CD14-positive monocyte (primary cell): ENCODE data around the gene ANKRD65. TPM values are rescaled to one million over a fixed set of nuclear protein-coding genes. Genes with fewer than 3 reads are reported as not detected.
A peak's percentile ranks its signal among the peaks of the same experiment; 100 is the strongest.

Experiments used
- DNase-seq, 3 donors: peaks; one replicate each; pipeline ENCODE4 v3.0.0-alpha.2; 2011 to 2022
- H2AFZ ChIP-seq: 2 replicates; pipeline ENCODE4 v1.6.0; 2012; ENCODE audit warnings: mild to moderate bottlenecking, low read depth, low read length, inconsistent platforms; ENCODE audit not compliant: insufficient read depth, poor library complexity, severe bottlenecking
- H3K27ac ChIP-seq, 2 donors: 1 replicate in 1 of 2; 2 replicates in 1 of 2; pipeline ENCODE4 v1.5.1; 2012 to 2013; ENCODE audit warnings: low read length in 2 of 2, control low read depth in 1 of 2, inconsistent platforms in 1 of 2, low read depth in 1 of 2, mild to moderate bottlenecking in 1 of 2
- H3K27me3 ChIP-seq, 2 donors: one replicate each; pipeline versions ENCODE4 v1.6.0 to v1.6.1; 2011 to 2013; ENCODE audit warnings: low read length in 2 of 2; ENCODE audit not compliant: control insufficient read depth in 2 of 2, insufficient read depth in 2 of 2
- H3K36me3 ChIP-seq, 2 donors: replicated peaks in 1 of 2; 1 replicate in 1 of 2; 2 replicates in 1 of 2; pipeline versions ENCODE4 v1.5.1 to v1.6.1; 2012 to 2013; ENCODE audit warnings: low read length in 2 of 2, control low read depth in 1 of 2, inconsistent platforms in 1 of 2, mild to moderate bottlenecking in 1 of 2; ENCODE audit not compliant: insufficient read depth in 2 of 2, control insufficient read depth in 1 of 2
- H3K4me1 ChIP-seq, 2 donors: 1 replicate in 1 of 2; 2 replicates in 1 of 2; pipeline versions ENCODE4 v1.5.1 to v1.6.1; 2012 to 2013; ENCODE audit warnings: low read length in 2 of 2, control low read depth in 1 of 2, inconsistent platforms in 1 of 2, mild to moderate bottlenecking in 1 of 2, moderate library complexity in 1 of 2; ENCODE audit not compliant: insufficient read depth in 2 of 2, control insufficient read depth in 1 of 2
- H3K4me2 ChIP-seq: replicated peaks from 2 replicates; pipeline ENCODE3; 2012; ENCODE audit warnings: low read length, moderate library complexity, mild to moderate bottlenecking; ENCODE audit not compliant: poor library complexity, severe bottlenecking; ENCODE audit errors: extremely low read depth
- H3K4me3 ChIP-seq, 3 experiments: fragments of 200-600 bp in 1 of 3; sonication (generic) in 1 of 3; replicated peaks in 1 of 3; 1 replicate in 2 of 3; 2 replicates in 1 of 3; pipeline ENCODE4 v1.5.1; 2011 to 2013; ENCODE audit warnings: low read length in 3 of 3, mild to moderate bottlenecking in 3 of 3, control low read depth in 2 of 3, low read depth in 2 of 3, inconsistent platforms in 1 of 3, moderate library complexity in 1 of 3
- H3K79me2 ChIP-seq: 2 replicates; pipeline ENCODE4 v1.6.0; 2012; ENCODE audit warnings: mild to moderate bottlenecking, control low read depth, inconsistent platforms, low read length, moderate library complexity; ENCODE audit not compliant: insufficient read depth
- H3K9ac ChIP-seq: 2 replicates; pipeline ENCODE4 v1.6.0; 2017; ENCODE audit warnings: low read length, mild to moderate bottlenecking; ENCODE audit not compliant: insufficient read depth, poor library complexity, severe bottlenecking
- H3K9me3 ChIP-seq, 2 donors: replicated peaks in 1 of 2; 1 replicate in 1 of 2; 2 replicates in 1 of 2; pipeline versions ENCODE4 v1.5.1 to v1.6.1; 2012 to 2013; ENCODE audit warnings: low read length in 2 of 2, control low read depth in 1 of 2; ENCODE audit not compliant: control insufficient read depth in 1 of 2, insufficient read depth in 1 of 2
- H4K20me1 ChIP-seq: 2 replicates; pipeline ENCODE4 v1.6.0; 2012; ENCODE audit warnings: mild to moderate bottlenecking, low read length, control low read depth, moderate library complexity; ENCODE audit not compliant: insufficient read depth
- H3K27ac Mint-ChIP-seq, 7 donors: one replicate each; pipeline ENCODE4 v1.8.0; 2020; ENCODE audit warnings: mild to moderate bottlenecking in 7 of 7, mixed read lengths in 7 of 7, moderate library complexity in 6 of 7, inconsistent platforms in 2 of 7
- H3K27me3 Mint-ChIP-seq, 3 donors: one replicate each; pipeline ENCODE4 v1.8.0; 2021 to 2022; ENCODE audit warnings: low read depth in 3 of 3, mild to moderate bottlenecking in 3 of 3, mixed read lengths in 3 of 3, moderate library complexity in 3 of 3, inconsistent platforms in 1 of 3
- H3K36me3 Mint-ChIP-seq, 2 donors: one replicate each; pipeline ENCODE4 v1.8.0; 2020; ENCODE audit warnings: mixed read lengths in 2 of 2, inconsistent platforms in 1 of 2, mild to moderate bottlenecking in 1 of 2
- H3K4me1 Mint-ChIP-seq: one replicate; pipeline ENCODE4 v1.8.0; 2020; ENCODE audit warnings: mild to moderate bottlenecking, mixed read lengths
- H3K4me3 Mint-ChIP-seq, 2 donors: one replicate each; pipeline ENCODE4 v1.8.0; 2020; ENCODE audit warnings: mild to moderate bottlenecking in 2 of 2, mixed read lengths in 2 of 2, moderate library complexity in 1 of 2
- H3K9me3 Mint-ChIP-seq, 7 donors: one replicate each; pipeline ENCODE4 v1.8.0; 2020 to 2022; ENCODE audit warnings: mixed read lengths in 7 of 7, mild to moderate bottlenecking in 6 of 7, moderate library complexity in 6 of 7, inconsistent platforms in 2 of 7
- WGBS: methylation state at CpG from one replicate; pipeline ENCODE4 v1.1.5; 2013; ENCODE audit warnings: missing lambda C conversion rate; ENCODE audit not compliant: insufficient coverage; 5-methylcytosine and 5-hydroxymethylcytosine counted together
- intact Hi-C, 2 donors: fragments of 100-400 bp; cut with micrococcal nuclease; formaldehyde crosslinking; loops; one replicate each; pipeline versions ENCODE4 v1.15.0 to v1.15.1; 2023
- polyA plus RNA-seq, 3 donors: library from polyadenylated mRNA; depleted of rRNA in 1 of 3; unstranded in 2 of 3; stranded (reverse) in 1 of 3; fragments of 300-500 nt in 2 of 3; fragments of >200 nt in 1 of 3; fragmentation: Illumina TruSeq in 2 of 3; gene quantifications; 1 replicate in 2 of 3; 2 replicates in 1 of 3; pipeline ENCODE4 v1.2.3, GENCODE V29; 2012 to 2021
- TF ChIP-seq, protein P1 (sequence below): fragments of 200-600 bp; IDR thresholded peaks from one replicate; pipeline ENCODE4 v1.8.0; 2022; ENCODE audit warnings: antibody characterized with exemption, mild to moderate bottlenecking

The ANKRD65 gene
- polyA plus RNA-seq, 3 donors: 0.04 TPM; not detected in 2

GRCh38 chr1:1435911-1436629 lies 15.0 kb upstream of the ANKRD65 start:
- peak overlapping the region in 1 of 7 donors; percentile 30 for H3K27ac Mint-ChIP-seq
- peak overlapping the region; percentile 60 to 84 for H3K4me3 Mint-ChIP-seq
- H3K36me3 ChIP-seq: no peaks in the 10 kb centered on the region
- peaks cover 8 to 18% of the 10 kb centered on the region in 2 donors for H3K4me1 ChIP-seq
- peak overlapping the region in 1 of 3 experiments; percentile 51 for H3K4me3 ChIP-seq
- intact Hi-C loops: no loop called here
- H3K4me2 ChIP-seq: peak overlapping the region; percentile 68
- WGBS: 22% methylated on average over 39 of the region's 40 CpGs
- TF ChIP-seq, protein P1, sequence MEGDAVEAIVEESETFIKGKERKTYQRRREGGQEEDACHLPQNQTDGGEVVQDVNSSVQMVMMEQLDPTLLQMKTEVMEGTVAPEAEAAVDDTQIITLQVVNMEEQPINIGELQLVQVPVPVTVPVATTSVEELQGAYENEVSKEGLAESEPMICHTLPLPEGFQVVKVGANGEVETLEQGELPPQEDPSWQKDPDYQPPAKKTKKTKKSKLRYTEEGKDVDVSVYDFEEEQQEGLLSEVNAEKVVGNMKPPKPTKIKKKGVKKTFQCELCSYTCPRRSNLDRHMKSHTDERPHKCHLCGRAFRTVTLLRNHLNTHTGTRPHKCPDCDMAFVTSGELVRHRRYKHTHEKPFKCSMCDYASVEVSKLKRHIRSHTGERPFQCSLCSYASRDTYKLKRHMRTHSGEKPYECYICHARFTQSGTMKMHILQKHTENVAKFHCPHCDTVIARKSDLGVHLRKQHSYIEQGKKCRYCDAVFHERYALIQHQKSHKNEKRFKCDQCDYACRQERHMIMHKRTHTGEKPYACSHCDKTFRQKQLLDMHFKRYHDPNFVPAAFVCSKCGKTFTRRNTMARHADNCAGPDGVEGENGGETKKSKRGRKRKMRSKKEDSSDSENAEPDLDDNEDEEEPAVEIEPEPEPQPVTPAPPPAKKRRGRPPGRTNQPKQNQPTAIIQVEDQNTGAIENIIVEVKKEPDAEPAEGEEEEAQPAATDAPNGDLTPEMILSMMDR: no peak
- H4K20me1 ChIP-seq: no peaks in the 10 kb centered on the region
- H3K27me3 Mint-ChIP-seq: peaks cover 30 to 83% (median 47%) of the 10 kb centered on the region in 3 donors
- peaks cover 1 to 2% of the 10 kb centered on the region in 2 donors for H3K36me3 Mint-ChIP-seq
- H3K79me2 ChIP-seq: no peaks in the 10 kb centered on the region
- H3K4me1 Mint-ChIP-seq: peaks cover 12% of the 10 kb centered on the region
- H3K9me3 Mint-ChIP-seq: peaks cover 0 to 8% (median 0%) of the 10 kb centered on the region in 7 donors
- H2AFZ ChIP-seq: no peak overlapping the region
- H3K27me3 ChIP-seq: peaks cover 19 to 53% of the 10 kb centered on the region in 2 donors
- H3K9me3 ChIP-seq: peaks cover 0 to 6% of the 10 kb centered on the region in 2 donors
- no peak for DNase-seq
- H3K9ac ChIP-seq: peak overlapping the region; percentile 15
- no peak overlapping the region for H3K27ac ChIP-seq

- Mint-ChIP-seq H3K4me3 (peak within 1 kb of the TSS; percentile 60 to 84), H3K36me3 (peaks cover 1 to 2% of the 10 kb centered on the region in 2 donors), H3K9me3 (peaks cover 0 to 8% (median 0%) of the 10 kb centered on the region in 7 donors), H3K27me3 (peaks cover 34 to 86% (median 48%) of the 10 kb centered on the region in 3 donors), H3K27ac (peak within 1 kb of the TSS in 1 of 7 donors; percentile 30), H3K4me1 (peaks cover 12% of the 10 kb centered on the region)
- no peak within 1 kb of the TSS for H2AFZ ChIP-seq
- H3K9ac ChIP-seq: peak within 1 kb of the TSS; percentile 15
- peaks cover 8 to 18% of the 10 kb centered on the region in 2 donors for H3K4me1 ChIP-seq
- peak in 2 of 3 donors; percentile 13 to 35 for DNase-seq
- H3K4me3 ChIP-seq: peak within 1 kb of the TSS in 1 of 3 experiments; percentile 54
- no peaks in the 10 kb centered on the region for H3K79me2 ChIP-seq
- peak within 1 kb of the TSS; percentile 68 for H3K4me2 ChIP-seq
- H3K27ac ChIP-seq: no peak within 1 kb of the TSS
- intact Hi-C loops: no loop called here
- no peaks in the 10 kb centered on the region for H3K36me3 ChIP-seq
- TF ChIP-seq, protein P1: no peak
- H3K9me3 ChIP-seq: peaks cover 0 to 6% of the 10 kb centered on the region in 2 donors
- H3K27me3 ChIP-seq: peaks cover 19 to 58% of the 10 kb centered on the region in 2 donors
- H4K20me1 ChIP-seq: no peaks in the 10 kb centered on the region
- WGBS: 4% methylated on average over 88 of the region's 89 CpGs
These were observed 14.2 kb upstream of the ANKRD65 start, which contains the start of gene VWA1 for GRCh38 chr1:1435106-1435903. VWA1 (plus strand) TSS chr1:1435690; CDS start chr1:1435749, 59 bp downstream.
